Astrocyte (in vitro differentiated cells and primary cell): ENCODE results near the gene ALPI.

Experiments
- CTCF ChIP-seq: IDR thresholded peaks from 2 replicates; pipeline ENCODE4 v1.5.1; 2011; ENCODE audit warnings: low read depth, mild to moderate bottlenecking, inconsistent platforms, low read length, moderate library complexity; ENCODE audit not compliant: insufficient read depth
- EZH2 ChIP-seq: IDR thresholded peaks from 2 replicates; pipeline ENCODE4 v1.6.1; 2012; ENCODE audit warnings: mild to moderate bottlenecking, low read length, inconsistent platforms; ENCODE audit not compliant: insufficient read depth

GRCh38 chr2:232435375-232435648 lies 20.6 kb upstream of the ALPI start:
- TF ChIP-seq CTCF (no peak), EZH2 (no peak)
